Right atrium auricular region (tissue), 2 donors: ENCODE measurements around the gene B3GNT2. TPM values are rescaled to one million over a fixed set of nuclear protein-coding genes. Genes with fewer than 3 reads are reported as not detected.
"Not testable (repeated sequence)": the region's sequence is repeated elsewhere in the genome, so short reads cannot be mapped to it uniquely, and the experiment has no call there.

Source experiments
- DNase-seq: peaks from one replicate; pipeline ENCODE4 v3.0.0-alpha.2; 2019; ENCODE audit warnings: low spot score
- H3K27ac ChIP-seq, 2 donors: fragments of 200-600 bp; sonication (generic); 1 replicate in 1 of 2; 2 replicates in 1 of 2; pipeline ENCODE4 v1.5.1; 2016 to 2019
- H3K27me3 ChIP-seq, 2 donors: fragments of 200-600 bp; sonication (generic); one replicate each; pipeline versions ENCODE4 v1.5.1 to v1.6.0; 2017 to 2019
- H3K36me3 ChIP-seq: fragments of 200-600 bp; sonication (generic); one replicate; pipeline ENCODE4 v1.5.1; 2016
- H3K4me1 ChIP-seq, 2 donors: fragments of 200-600 bp; sonication (generic); one replicate each; pipeline versions ENCODE4 v1.5.1 to v1.6.0; 2017 to 2019
- H3K4me3 ChIP-seq, 2 donors: fragments of 200-600 bp; sonication (generic); 1 replicate in 1 of 2; 2 replicates in 1 of 2; pipeline ENCODE4 v1.5.1; 2017 to 2019; ENCODE audit warnings: mild to moderate bottlenecking in 1 of 2, moderate library complexity in 1 of 2
- H3K9me3 ChIP-seq, 2 donors: fragments of 200-600 bp; sonication (generic); one replicate each; pipeline ENCODE4 v1.5.1; 2019
- total RNA-seq, 2 donors: library from RNA; depleted of rRNA; stranded (reverse); fragments of >200 nt; gene quantifications; one replicate each; pipeline ENCODE4 v1.1.0, GENCODE V29; 2016
- TF ChIP-seq, protein P1 (sequence below), 2 donors: fragments of 200-600 bp; sonication (generic); IDR thresholded peaks; one replicate each; pipeline ENCODE4 v1.5.1; 2019; ENCODE audit warnings: antibody characterized with exemption in 2 of 2

B3GNT2 gene
- total RNA-seq, 2 donors from 2014 or later = 17.7 to 31.1 TPM

DNA sequence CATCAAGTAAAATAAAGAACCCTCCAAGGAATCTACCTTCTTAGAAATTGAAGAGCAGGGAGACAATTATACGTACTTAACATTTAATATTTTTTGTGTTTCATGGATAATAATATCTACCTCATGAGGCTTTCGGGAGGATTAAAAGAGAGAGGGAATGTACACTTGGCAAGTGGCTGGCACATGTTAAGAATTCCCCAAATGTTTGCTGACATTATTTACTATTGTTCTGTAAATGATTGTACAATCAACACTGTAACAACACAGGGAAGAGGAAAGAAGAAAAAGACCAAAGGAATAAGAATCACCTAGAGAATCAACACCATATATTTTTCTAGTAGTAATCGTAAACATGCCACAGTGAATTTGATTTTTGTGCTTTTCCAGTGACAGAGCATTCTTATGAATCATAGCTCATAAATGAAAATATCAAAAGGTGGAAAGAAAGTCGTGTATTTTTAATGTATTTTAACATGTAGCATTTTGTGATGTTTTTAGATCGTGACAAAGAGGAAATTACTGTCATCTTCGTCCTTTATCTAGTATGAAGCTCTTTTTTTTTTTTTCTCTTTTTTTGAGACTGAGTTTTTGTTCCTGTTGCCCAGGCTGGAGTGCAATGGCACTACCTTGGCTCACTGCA, 67.3 kb downstream of the B3GNT2 start:
- TF ChIP-seq, protein P1, sequence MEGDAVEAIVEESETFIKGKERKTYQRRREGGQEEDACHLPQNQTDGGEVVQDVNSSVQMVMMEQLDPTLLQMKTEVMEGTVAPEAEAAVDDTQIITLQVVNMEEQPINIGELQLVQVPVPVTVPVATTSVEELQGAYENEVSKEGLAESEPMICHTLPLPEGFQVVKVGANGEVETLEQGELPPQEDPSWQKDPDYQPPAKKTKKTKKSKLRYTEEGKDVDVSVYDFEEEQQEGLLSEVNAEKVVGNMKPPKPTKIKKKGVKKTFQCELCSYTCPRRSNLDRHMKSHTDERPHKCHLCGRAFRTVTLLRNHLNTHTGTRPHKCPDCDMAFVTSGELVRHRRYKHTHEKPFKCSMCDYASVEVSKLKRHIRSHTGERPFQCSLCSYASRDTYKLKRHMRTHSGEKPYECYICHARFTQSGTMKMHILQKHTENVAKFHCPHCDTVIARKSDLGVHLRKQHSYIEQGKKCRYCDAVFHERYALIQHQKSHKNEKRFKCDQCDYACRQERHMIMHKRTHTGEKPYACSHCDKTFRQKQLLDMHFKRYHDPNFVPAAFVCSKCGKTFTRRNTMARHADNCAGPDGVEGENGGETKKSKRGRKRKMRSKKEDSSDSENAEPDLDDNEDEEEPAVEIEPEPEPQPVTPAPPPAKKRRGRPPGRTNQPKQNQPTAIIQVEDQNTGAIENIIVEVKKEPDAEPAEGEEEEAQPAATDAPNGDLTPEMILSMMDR (IDR thresholded peaks at IDR 0.05) = no peak
- H3K9me3 ChIP-seq = no peaks in the 10 kb centered on the region
- H3K36me3 ChIP-seq = no peaks in the 10 kb centered on the region
- no peaks in the 10 kb centered on the region for H3K4me1 ChIP-seq
- no peaks in the 10 kb centered on the region for H3K27me3 ChIP-seq
- DNase-seq = no peak
- H3K4me3 ChIP-seq = no peak overlapping the region
- no peak overlapping the region for H3K27ac ChIP-seq

DNA sequence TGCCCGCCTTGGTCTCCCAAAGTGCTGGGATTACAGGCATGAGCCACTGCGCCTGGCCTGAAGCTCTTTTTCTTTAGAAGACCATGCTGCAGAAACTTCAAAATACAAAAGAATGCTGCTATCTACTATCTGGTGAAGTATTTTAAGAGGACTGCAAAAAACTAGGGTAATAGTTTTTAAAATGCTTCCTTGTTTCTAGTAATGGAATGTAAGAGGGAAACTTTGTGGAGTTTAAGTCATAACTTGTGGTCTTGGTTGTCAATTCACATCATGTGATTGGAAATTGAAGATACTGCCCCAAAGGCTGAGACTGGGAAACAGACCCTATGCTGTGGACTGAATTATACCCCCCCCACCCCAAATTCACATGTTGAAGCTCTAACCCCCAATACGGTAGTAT, 68.3 kb downstream of the B3GNT2 start:
- DNase-seq = no peak
- no peak overlapping the region for H3K27ac ChIP-seq
- no peaks in the 10 kb centered on the region for H3K27me3 ChIP-seq
- no peak overlapping the region for H3K4me3 ChIP-seq
- TF ChIP-seq, protein P1 (IDR thresholded peaks at IDR 0.05) = no peak
- no peaks in the 10 kb centered on the region for H3K36me3 ChIP-seq
- H3K9me3 ChIP-seq = no peaks in the 10 kb centered on the region
- H3K4me1 ChIP-seq = no peaks in the 10 kb centered on the region

DNA sequence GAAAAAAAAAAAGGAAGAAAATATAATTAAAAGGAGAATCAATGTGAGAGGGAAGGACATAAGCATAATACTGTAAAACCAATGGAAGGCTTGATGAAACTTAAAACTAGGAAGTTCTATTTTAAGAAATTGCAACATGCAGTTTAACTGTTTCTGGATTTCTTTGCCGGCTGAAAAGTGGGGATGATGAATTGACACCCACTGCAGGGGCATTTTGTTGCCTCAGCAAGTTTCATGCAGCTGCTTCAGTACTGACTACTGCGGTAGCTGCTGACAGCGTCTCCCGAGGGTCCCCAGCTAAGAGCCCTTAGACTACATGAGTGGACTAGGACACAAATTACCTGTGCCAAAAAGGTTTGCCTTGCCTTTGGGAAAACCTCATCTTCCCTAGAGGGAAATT, 69.2 kb downstream of the B3GNT2 start:
- TF ChIP-seq, protein P1 (IDR thresholded peaks at IDR 0.05) = no peak
- Histone ChIP-seq H3K27ac (no peak overlapping the region), H3K4me3 (no peak overlapping the region), H3K4me1 (no peaks in the 10 kb centered on the region), H3K9me3 (no peaks in the 10 kb centered on the region), H3K36me3 (no peaks in the 10 kb centered on the region), H3K27me3 (no peaks in the 10 kb centered on the region)
- no peak for DNase-seq

DNA sequence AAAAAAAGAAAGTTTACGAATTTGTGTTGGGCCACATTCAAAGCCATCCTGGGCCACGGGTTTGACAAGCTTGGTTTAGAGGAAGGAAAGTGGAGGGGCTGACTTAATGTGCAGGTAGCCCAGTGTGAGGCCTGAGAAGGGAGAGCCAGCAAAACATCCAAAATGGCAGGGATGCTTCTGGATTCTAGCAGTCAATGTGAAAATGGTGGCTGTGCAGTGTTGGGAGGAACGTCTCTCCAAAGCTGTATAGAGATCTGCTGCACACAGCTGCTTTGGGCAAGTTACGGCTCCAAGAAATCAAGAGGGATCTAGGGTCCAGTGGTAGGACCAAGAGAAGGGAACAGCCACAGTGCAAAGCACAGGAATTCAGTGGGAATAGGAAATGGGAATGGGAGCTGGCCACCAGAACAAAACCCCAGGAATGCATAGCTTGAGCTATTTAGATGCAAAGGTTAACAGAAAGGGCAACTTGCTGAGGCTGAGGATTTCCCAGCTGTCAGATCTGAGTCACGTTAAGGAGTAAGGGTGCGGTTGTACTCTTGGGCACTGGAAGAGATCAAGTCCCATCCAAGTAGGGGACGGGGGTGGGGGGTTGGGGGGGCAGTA, 70.6 kb downstream of the B3GNT2 start:
- no peak for DNase-seq
- no peak overlapping the region for H3K4me3 ChIP-seq
- no peaks in the 10 kb centered on the region for H3K36me3 ChIP-seq
- H3K9me3 ChIP-seq = no peaks in the 10 kb centered on the region
- no peak overlapping the region for H3K27ac ChIP-seq
- TF ChIP-seq, protein P1 (IDR thresholded peaks at IDR 0.05) = no peak
- H3K4me1 ChIP-seq = peaks cover 0 to 6% of the 10 kb centered on the region in 2 donors
- H3K27me3 ChIP-seq = no peaks in the 10 kb centered on the region

DNA sequence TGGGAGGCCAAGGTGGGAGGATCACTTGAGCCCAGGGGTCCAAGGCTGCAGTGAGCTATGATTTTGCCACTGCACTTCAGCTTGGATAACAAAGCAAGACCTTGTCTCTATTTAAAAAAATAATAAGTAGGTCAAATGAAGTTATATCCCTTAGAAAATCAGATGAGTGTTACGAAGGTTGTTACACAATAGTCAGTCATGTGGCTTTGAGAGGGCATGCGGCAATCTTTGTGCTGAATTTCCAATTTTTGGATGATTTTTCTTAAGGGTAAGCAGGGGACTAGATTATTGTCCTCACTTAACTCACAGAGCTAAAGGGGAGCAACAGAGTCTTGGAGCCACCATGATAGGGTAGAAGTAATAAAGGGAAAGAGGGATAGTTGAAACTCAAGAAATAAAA, 71.8 kb downstream of the B3GNT2 start:
- H3K4me3 ChIP-seq = no peak overlapping the region
- no peaks in the 10 kb centered on the region for H3K36me3 ChIP-seq
- H3K9me3 ChIP-seq = no peaks in the 10 kb centered on the region
- no peaks in the 10 kb centered on the region for H3K27me3 ChIP-seq
- no peak overlapping the region for H3K27ac ChIP-seq
- TF ChIP-seq, protein P1 (IDR thresholded peaks at IDR 0.05) = no peak
- H3K4me1 ChIP-seq = peaks cover 0 to 6% of the 10 kb centered on the region in 2 donors
- no peak for DNase-seq

DNA sequence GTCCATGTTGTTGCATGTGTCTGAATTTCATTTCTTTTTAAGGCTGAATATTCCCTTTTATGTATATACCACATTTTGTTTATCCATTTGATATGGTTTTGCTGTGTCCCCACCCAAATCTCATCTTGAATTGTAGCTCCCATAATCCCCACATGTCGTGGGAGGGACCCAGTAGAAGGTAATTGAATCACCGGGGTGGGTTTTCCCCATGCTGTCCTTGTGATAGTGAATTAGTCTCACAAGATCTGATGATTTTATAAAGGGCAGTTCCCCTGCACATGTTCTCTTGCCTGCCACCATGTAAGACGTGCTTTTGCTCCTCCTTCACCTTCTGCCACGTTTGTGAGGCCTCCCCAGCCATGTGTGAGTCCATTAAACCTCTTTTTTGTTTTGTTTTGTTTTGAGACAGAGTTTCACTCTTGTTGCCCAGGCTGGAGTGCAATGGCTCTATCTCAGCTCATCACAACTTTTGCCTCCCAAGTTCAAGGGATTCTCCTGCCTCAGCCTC, 72.8 kb downstream of the B3GNT2 start:
- not testable (repeated sequence) for H3K4me1 ChIP-seq, H3K27ac ChIP-seq, DNase-seq, H3K9me3 ChIP-seq, H3K27me3 ChIP-seq, H3K36me3 ChIP-seq, H3K4me3 ChIP-seq
